ENCODE results near the gene AKR7A2. TPM values are rescaled to one million over a fixed set of nuclear protein-coding genes. Genes with fewer than 3 reads are reported as not detected.

Gene AKR7A2
- 84.1 and 104 TPM in 2 replicates for total RNA-seq

GRCh38 chr1:19311931-19312781 lies at the start of gene AKR7A2, which contains the start of gene SLC66A1:
Gene AKR7A2, minus strand, starts transcription at chr1:19312144. Its CDS starts 20 bp downstream, at chr1:19312124.
Gene SLC66A1, plus strand, starts transcription at chr1:19312326. Its CDS starts 5,352 bp downstream, at chr1:19317678.

GRCh38 chr1:19288324-19289241 lies 23.4 kb downstream of the AKR7A2 start, which contains the start of gene AKR7A3:
Gene AKR7A3, minus strand, starts transcription at chr1:19288770. Its CDS starts 61 bp downstream, at chr1:19288709.

Other genes with a start within 250 kb of the AKR7A2 start
- gene UBR4, start 101.9 kb downstream of the AKR7A2 start, total RNA-seq: 153 and 165 TPM in 2 replicates
- 77.9 and 89.5 TPM in 2 replicates for gene EMC1, start 60.6 kb downstream of the AKR7A2 start, total RNA-seq
- gene MRTO4, start 60.3 kb downstream of the AKR7A2 start, total RNA-seq: 27.7 and 58.4 TPM in 2 replicates
- gene AKR7A3, start 23.4 kb downstream of the AKR7A2 start, total RNA-seq: 0.44 and 0.62 TPM in 2 replicates
- gene SLC66A1, start 182 bp upstream of the AKR7A2 start, total RNA-seq: 22.6 and 23.2 TPM in 2 replicates
- 158 and 172 TPM in 2 replicates for gene CAPZB, start 173.4 kb upstream of the AKR7A2 start, total RNA-seq

All from uterine smooth muscle cell (primary cell).